Liver (tissue), 3 donors: ENCODE results near the gene PGAM5.

Experiments used
- ATF3 ChIP-seq: IDR thresholded peaks from 2 replicates; pipeline ENCODE4 v1.6.1; 2016; ENCODE audit warnings: antibody characterized with exemption
- CTCF ChIP-seq: fragments of 150-350 bp; IDR thresholded peaks from 2 replicates; pipeline ENCODE4 v1.5.1; 2017; ENCODE audit warnings: improper control_type of control experiment, low read depth, low read length; ENCODE audit not compliant: missing input control
- EGR1 ChIP-seq, 2 donors: IDR thresholded peaks; 2 replicates each; pipeline ENCODE4 v1.6.1; 2016 to 2018; ENCODE audit warnings: antibody characterized with exemption in 2 of 2, low read depth in 2 of 2
- GABPA ChIP-seq, 2 donors: IDR thresholded peaks in 1 of 2; conservative IDR thresholded peaks in 1 of 2; 2 replicates each; pipeline ENCODE4 v1.6.1; 2016; ENCODE audit warnings: antibody characterized with exemption in 2 of 2, mild to moderate bottlenecking in 1 of 2, moderate library complexity in 1 of 2
- JUND ChIP-seq, 2 donors: IDR thresholded peaks; 2 replicates each; pipeline ENCODE4 v1.6.1; 2016; ENCODE audit warnings: antibody characterized with exemption in 2 of 2
- NR2F2 ChIP-seq: IDR thresholded peaks from 2 replicates; pipeline ENCODE4 v1.6.1; 2016; ENCODE audit warnings: antibody characterized with exemption
- RXRA ChIP-seq, 2 donors: IDR thresholded peaks; 2 replicates each; pipeline ENCODE4 v1.6.1; 2017 to 2018; ENCODE audit warnings: antibody characterized with exemption in 2 of 2, mild to moderate bottlenecking in 1 of 2
- TAF1 ChIP-seq: conservative IDR thresholded peaks from 2 replicates; pipeline ENCODE4 v1.6.1; 2016; ENCODE audit warnings: antibody characterized with exemption, mild to moderate bottlenecking
- TF ChIP-seq, protein P1 (sequence below): IDR thresholded peaks from 2 replicates; pipeline ENCODE4 v1.6.1; 2016; ENCODE audit warnings: antibody characterized with exemption
- donor health status: healthy.
- donor health status: healthy.

GRCh38 chr12:132664206-132665148 lies 46.2 kb upstream of the PGAM5 start:
- no peak for TF ChIP-seq CTCF
- no peak for TF ChIP-seq TAF1
- no peak for TF ChIP-seq RXRA (IDR thresholded peaks at IDR 0.05)
- TF ChIP-seq NR2F2: no peak
- TF ChIP-seq, protein P1, sequence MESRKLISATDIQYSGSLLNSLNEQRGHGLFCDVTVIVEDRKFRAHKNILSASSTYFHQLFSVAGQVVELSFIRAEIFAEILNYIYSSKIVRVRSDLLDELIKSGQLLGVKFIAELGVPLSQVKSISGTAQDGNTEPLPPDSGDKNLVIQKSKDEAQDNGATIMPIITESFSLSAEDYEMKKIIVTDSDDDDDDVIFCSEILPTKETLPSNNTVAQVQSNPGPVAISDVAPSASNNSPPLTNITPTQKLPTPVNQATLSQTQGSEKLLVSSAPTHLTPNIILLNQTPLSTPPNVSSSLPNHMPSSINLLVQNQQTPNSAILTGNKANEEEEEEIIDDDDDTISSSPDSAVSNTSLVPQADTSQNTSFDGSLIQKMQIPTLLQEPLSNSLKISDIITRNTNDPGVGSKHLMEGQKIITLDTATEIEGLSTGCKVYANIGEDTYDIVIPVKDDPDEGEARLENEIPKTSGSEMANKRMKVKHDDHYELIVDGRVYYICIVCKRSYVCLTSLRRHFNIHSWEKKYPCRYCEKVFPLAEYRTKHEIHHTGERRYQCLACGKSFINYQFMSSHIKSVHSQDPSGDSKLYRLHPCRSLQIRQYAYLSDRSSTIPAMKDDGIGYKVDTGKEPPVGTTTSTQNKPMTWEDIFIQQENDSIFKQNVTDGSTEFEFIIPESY: no peak
- TF ChIP-seq EGR1 (IDR thresholded peaks at IDR 0.05; ENCODE audit: low read depth in 2 of 2): no peak
- no peak for TF ChIP-seq GABPA (IDR thresholded peaks at IDR 0.05 in 1 of 2, conservative IDR thresholded peaks at IDR 0.05 in 1 of 2)
- no peak for TF ChIP-seq JUND (IDR thresholded peaks at IDR 0.05)
- no peak for TF ChIP-seq ATF3
